HG03135 (cell line): ENCODE results near the gene SORL1.

Experiments
- ATAC-seq: cut with Tn5 transposase; IDR thresholded peaks from one replicate; pipeline ENCODE4 v1.9.1; 2021; ENCODE audit warnings: mild to moderate bottlenecking, moderate library complexity; ENCODE audit not compliant: unreplicated experiment

The SORL1 gene

DNA sequence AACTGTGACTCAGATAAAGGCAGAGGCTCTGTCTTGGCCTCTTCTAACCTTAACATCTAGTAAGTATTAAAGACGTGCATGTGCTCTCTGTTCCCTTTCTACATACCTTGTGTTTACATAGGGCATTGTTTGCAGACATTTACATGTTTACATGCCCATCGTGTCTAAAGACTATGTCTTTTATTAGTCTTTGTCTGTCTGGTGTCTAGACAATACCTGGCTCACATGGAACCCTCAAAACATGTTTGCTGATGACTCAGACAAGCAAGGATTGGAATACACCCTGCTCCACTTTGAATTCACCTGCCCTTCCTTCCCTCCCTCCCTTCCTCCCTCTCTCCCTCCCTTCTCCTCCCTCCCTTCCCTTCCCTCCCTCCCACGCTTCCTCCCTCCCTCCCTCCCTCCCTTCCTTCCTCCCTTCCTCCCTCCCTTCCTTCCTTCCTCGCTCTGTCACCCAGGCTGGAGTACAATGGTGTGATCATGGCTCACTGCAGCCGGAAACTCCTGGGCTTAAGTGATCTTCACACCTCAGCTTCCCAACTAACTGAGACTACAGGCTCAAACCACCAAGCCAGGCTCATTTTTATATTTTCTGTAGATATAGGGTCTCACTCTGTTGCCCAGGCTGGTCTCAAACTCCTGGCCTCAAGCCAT, 24.4 kb downstream of the SORL1 start:
- no peak for ATAC-seq

DNA sequence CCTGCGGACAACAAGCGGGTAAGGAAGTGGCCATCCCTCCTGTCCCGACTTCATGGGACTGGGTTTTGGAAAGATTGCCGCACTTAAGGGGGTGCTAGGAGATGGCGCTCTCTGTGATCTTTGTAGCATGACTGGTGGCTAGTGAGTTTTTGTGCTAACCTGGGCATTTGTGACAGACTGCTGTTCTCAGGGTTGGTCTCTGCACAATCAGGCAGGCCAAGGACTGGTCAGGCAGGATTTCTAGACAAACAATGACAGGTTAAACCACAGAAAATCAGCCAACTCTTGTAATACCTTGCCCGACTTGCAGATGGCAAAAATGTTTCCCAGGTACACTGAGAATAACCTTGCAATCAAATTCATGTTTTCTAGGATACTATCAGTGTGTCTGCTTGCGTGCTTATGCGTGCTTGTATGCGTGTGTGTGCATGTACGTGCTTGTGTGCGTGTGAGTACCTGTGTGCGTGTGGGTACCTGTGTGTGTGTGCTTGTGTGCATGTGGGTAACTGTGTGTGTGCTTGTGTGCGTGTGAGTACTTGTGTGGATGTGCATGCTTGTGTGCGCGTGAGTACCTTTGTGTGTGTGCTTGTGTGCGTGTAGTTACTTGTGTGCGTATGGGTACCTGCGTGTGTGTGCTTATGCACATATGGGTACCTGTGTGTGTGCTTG, 26.2 kb downstream of the SORL1 start:
- ATAC-seq: no peak

DNA sequence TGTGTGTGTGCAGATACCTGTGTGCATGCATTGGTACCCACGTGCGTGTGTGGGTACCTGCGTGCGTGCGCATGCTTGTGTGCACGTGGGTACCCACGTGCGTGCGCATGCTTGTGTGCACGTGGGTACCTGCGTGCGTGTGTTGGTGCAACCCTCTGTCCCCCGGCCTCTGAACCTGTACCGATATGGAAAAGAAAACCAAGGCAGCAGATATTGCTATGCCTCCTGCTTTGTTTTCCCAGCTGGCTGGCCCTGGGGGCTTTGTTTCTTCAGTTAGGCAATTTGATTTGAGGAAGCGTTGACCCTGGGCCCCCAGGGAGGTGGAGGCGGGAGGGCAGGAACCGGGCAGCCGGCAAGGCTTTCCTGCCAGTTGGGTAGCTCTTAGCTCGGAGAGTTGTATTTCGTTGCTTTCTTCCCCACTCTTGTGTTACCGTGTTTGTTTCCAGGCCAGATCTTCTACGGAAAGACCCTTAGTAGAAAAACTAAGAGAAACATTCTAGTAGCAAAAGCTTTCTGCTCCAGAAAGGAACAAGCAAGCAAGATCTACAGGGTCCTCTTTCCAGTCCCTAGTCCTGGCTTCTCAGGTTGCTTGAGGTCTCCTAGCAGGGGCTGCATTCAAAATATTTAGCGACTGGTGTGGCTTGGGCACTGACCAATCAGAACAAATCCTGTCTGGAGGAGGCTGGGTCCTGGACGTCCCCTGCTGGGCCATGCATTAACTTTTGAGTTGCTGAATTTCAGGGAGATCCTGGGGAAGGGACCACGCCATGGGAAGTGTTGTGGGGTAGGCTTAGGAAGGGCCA, 27.0 kb downstream of the SORL1 start:
- no peak for ATAC-seq

DNA sequence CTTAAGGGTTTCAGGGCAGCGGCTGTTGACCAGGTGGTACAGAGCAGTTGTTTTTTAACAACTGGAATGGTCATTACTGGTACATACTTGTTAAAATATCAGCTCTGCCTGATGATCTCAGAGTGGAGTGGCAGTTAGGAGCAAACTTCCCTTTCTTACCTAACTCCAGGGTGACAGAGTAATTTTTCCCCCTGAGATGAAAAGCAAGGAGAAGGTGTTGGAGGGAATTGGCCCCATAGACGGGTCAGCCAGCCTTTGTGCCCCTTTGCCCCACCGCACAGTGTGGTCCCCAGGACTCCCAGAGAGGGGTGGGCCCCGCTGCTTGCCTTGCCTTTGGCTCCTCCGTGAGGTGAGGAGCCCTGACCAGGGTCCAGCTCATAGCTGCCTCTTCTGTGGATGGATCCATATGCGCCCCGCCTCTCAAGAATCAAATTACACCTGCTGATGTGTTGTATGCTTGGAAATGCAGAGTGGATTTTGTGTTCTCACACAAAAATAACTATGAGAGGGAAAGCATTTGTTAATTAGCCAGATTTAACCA, 27.7 kb downstream of the SORL1 start:
- no peak for ATAC-seq

DNA sequence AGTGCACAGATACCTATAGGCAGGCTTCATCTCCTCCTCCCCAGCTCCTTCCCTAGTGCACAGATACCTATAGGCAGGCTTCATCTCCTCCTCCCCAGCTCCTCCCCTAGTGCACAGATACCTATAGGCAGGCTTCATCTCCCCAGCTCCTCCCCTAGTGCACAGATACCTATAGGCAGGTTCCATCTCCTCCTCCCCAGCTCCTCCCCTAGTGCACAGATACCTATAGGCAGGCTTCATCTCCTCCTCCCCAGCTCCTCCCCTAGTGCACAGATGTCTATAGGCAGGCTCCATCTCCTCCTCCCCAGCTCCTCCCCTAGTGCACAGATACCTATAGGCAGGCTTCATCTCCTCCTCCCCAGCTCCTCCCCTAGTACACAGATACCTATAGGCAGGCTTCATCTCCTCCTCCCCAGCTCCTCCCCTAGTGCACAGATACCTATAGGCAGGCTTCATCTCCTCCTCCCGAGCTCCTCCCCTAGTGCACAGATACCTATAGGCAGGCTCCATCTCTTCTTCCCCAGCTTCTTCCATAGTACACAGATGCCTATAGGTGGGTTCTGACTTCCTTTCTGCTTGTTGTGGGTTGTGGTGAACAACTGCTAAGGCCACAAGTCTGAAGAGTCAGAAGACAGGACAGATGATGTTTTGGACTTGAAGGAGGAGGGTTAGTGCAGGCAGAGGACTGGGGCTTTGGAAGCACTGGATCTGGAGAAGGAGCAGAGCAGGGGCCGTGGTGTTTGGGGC, 29.5 kb downstream of the SORL1 start:
- peak; percentile 72 for ATAC-seq

DNA sequence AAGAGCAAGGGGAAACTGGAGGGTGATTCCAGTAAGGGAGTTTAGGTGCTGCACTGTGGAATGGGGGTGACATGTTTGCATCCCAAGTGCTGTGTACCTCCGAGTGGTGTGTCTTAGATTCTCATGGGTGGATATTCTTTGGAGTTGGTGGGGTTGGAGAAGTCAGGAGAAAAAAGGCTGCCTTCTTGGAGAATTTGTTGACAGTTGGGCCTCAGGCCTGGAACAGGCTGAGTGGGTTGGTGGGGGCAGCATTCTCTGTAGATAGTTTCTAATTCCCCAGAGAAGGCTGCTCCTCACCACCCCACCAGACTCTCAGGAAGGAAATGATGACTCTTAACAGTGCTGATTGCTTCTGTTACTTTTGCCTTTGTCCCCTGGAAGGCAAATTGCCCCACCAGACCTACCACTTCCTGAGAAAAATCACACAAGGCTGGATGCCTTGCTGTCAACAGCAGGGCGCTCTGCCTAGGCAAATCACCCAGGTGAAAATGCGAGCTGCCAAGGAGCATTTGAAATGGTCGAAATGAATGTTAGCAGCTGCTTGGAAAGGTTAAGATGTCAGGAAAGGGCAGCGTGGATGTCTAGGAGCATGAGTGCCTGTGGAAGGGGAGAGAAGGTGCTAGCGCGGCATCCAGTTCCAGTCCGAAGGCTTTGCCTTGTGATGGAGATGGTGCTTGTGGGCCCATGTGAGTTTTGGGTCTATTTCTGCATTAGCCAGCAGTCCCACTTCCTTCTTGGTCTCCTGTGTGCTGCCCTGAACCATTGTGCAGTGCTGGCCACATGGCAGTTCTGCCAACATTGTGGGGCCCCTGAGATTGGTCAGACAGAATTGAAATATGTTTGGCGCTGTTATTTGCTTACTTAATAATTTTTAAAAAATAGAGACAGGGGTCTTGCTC, 30.4 kb downstream of the SORL1 start:
- ATAC-seq: peak; percentile 82

DNA sequence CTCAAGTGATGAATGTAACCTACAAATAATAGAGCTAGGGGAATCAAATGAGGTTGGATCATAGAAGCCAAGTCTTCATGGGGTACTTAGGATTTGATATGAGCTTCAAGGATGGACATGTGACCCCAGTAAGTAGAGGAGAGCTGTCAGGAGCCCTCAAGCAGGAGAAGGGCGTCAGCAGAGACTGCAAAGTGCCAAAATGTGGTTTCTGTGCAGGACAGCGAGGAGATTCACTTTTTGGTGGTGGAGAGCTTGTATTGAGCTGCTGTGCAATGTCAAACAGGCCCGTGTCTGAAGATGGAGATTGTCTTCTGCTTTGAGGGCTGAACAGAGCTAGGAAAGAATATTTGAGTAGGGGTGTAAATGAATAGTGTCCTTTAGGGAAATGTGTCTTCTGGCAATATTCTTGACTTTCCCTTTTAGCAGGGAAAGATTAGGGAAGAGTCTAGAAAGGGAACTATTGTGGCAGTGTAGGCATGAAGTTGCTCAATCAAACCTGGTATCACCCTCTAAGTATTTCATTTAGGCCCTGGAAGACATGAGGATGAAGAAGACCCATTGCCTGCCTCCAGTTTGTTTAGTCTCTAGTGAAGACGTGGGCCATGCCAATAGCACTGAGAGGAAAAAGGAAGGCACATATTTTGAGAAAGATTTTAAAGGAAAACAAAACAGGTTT, 31.8 kb downstream of the SORL1 start:
- no peak for ATAC-seq

DNA sequence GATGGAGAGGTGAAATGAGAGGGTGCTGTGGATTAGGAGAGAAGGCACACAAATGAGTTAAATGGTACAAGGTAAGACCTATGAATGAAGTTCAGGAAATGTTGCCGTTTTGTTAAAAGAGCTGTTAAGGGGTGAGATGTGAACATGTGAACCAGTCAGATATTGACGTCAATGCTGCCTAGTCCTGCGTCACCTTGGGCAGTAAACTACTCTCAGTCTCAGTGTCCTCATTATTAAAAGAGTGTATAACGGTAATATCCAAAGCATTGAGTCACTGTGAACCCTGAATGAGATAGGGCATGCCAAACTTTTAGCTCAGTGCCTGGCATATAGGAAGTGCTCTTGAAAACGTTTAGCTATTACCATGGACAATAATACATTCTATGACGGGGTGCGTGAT, 33.1 kb downstream of the SORL1 start:
- ATAC-seq: no peak

DNA sequence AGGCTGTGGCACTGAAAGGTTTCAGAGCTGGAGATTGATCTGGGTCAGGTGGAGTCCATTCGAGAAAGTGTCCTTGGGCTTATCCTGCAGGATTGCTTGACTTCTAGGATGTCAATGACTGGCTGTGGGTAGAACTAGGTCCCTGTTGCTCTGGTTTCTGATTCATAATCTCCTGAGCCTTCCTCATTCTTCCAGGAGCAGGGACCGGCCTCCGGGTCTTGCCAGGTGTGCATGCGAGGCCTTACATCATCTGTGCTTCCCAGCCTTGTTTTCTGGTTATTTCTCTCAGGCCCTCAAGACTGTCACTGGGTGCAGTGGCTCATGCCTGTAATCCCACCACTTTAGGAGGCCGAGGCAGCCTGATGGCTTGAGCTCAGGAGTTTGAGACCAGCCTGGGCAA, 33.9 kb downstream of the SORL1 start:
- no peak for ATAC-seq

DNA sequence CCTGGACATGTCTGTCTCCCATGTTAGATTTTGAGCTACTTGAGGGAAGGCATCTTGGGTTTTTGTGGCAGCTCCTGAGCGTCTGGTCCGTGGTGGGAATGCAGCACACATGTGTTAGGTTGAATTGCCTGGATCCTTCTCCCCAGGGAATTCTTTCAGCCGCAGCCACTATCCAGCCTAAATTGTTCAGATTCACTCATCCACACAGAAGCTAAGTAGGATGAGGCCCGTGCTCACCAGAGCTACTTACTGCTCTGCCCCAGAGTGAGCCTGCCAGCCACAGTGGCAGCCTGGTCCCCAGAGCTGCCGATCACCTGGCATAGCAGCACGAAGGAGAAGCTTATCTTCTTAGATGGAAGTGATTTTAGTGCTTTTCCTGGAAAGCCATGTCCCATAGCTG, 35.1 kb downstream of the SORL1 start:
- ATAC-seq: no peak

DNA sequence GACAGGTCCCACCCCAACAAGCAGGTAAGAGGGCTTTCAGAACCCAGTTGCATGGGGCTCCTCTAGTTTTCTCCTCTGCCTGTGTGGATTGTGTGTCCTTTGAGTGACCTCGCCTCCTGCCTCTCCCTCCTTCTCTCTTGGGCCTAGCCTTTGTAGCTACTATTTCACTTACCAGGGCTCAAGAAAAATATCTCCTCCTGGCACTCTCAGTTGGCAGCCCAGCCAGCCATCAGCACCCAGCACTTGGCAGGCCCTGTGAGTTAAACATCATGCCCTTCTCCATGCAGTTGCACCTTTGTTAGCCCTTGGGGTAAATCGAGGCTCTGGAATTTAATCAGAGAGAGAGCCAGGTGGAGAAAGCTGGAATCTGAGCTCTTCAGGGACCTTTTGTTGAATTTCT, 36.1 kb downstream of the SORL1 start:
- no peak for ATAC-seq

DNA sequence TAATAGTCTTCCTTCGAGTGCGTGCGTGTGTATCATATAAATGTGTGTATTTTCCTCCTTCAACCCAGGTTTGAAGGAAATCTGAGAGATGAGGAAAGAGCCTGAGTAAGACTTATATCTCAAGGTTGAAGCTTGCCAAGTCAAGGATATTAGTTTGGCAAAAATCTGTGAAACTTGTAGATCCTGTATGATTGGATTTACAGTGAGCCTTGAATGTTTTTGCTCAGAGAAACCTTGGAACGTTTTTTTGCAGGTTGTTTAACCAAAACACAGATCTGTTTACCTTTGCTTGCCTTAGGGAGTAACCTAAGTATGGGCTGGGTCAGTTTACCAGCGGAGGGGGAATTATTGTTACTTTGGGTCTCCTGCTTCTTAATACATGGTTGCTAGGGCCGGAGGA, 36.5 kb downstream of the SORL1 start:
- no peak for ATAC-seq

DNA sequence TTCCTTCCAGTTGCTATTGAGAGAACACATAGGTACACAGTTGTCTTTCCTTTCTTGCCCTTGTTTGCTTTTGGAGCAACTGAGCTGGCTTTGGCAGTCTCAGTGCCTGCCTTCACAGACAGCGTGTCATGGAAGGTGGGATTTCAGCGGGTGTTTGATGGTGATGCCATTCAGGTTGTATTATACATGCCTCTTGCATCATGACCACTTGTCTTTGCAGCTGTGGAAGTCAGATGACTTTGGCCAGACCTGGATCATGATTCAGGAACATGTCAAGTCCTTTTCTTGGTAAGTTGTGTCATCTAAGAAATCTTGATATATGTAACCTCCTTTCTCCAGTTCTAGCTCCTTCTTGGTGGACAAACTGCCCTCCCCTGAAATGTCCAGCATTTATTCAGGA, 37.7 kb downstream of the SORL1 start:
- ATAC-seq: no peak

DNA sequence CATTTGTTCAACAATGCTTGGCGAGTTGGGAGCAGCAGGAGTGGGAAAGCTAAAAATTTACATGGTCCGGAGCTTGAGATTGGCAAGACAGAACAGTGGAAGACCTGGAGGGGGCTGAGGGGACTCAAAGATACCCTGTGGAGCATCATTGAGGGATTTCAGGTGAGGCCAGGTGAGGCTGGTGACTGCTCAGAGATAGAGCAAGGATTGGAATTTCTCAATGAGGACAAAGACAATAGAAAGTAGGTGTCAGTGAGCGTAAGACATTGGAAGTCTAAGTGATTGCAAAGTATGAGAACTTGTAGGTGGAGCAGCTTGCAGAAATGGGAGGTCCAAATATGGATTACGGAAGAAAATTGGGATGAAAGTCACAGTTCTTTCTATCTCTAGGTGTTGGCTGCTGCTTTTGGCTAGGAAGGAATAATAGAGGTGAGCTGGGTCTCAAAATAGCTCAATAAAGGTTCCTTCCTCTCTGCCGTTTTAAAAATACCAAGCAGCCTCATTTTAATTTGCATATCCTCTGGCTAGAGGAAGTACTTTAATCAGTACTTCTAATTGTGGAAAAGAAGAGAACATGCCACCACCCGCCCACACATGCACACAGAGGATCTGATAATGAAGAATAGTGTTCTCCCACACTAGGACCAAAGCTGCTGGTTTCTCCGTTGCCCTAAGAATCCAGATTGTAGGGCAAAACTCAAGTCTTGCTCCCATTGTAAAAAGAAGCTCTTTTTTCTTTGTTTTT, 42.4 kb downstream of the SORL1 start:
- ATAC-seq: peak; percentile 59

DNA sequence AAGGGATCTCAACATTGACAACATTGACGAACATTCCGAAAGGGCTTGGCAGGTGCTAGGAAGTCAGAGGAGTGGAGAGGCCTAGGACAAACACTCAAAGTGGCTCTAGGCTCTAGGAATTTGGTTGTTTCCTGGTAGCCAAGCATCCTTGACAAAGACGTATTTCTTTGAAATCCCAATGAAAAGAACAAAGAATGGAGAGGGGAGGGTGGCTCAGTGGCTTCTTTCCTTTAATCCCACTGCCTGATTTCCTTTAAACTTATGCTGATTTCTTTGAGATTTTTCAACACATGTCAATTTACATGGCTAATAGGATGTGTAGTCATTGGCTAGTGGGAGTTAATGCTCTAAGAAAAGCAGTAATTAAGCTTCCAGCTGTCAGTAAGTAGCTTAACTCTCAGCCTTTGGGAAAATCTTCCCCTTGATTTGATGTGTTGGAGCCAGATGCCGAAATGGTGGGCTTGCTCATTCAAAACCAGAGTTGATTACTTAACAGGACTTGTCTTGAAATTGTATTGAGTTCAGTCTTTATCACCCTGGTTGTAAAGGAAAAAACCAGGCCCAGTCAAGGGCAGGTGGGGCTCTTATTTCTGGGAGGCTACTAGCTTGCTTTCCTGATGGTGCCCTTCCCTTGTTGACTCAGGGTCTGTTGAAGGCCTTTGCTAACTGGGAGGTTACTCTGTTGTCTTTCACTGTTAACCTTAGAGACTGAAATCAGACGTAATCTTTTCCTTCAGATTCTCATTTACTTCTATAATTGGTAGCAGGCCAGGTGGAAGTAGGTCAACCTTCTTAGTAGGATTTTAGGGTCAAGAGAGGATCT, 45.3 kb downstream of the SORL1 start:
- no peak for ATAC-seq

DNA sequence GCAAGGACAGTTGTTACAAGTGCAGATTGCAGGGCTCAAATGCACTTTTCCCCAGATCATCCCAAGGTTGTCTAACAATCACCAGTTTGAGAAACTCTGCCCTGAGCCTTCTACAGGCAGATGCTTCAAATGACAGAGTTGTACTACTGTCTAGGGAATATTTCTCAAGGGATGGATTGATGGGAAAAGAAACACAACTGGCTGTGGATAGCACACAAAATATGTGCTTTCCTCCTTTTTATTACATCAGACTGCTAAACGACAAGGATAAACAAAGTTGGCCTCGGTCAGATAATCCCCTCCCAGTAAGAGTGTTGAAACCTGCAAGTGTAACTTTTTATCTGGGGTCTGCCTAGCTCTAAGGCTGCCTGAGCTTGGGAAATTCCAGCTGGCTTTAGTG, 47.3 kb downstream of the SORL1 start:
- no peak for ATAC-seq

DNA sequence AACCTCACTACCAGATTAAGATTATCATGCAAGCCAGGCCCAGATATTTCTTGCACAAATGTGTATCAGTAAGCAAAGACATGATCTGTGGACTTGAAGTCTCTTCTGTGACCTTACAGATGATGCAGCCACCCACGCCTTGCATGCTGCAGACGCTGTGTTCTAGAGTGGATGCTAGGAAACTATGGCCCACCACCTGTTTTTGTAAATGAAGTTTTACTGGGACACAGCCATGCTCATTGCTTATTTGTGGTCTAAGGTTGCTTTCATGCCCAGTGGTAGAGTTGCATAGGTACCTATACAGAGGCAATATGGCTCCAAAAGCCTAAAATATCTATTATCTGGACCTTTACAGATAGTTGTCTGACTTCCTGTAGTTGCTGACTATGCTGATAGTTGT, 48.2 kb downstream of the SORL1 start:
- no peak for ATAC-seq

DNA sequence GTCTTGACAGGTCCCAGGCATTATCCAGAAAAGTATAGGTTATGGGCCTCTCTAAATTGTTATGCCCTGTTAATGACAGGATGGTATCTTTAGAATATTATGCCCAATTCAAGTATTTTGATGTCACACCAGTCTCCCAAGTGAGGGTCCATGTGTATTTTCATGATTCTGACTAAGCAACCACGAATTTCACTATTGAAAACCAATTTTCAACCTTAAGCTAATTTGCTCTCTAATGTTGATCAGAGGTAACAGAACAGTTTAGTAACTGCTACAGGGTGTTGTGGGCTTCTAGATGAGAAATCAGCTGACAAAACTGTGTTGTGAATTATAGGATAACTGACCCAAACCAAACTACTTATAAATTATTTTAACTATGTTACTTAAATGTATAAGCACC, 48.6 kb downstream of the SORL1 start:
- ATAC-seq: no peak
